GM13976 (cell line): ENCODE results near the gene OR14J1.

Source experiments
- DNase-seq: peaks from one replicate; pipeline ENCODE4 v3.0.0; 2012; ENCODE audit warnings: low spot score
- in situ Hi-C: fragments of 300-500 bp; cut with MboI; formaldehyde crosslinking; loops from one replicate; pipeline ENCODE4 v1.12.0; 2022; ENCODE audit warnings: low sequenced_read_pairs, mixed read lengths, inconsistent platforms; ENCODE audit not compliant: unreplicated experiment
- TF ChIP-seq, protein P1 (sequence below): IDR thresholded peaks from 2 replicates; pipeline ENCODE4 v1.5.1; 2012; ENCODE audit warnings: borderline replicate concordance, mild to moderate bottlenecking; ENCODE audit not compliant: insufficient read depth; ENCODE audit errors: extremely low read depth, missing control alignments, control extremely low read depth

The OR14J1 gene

DNA sequence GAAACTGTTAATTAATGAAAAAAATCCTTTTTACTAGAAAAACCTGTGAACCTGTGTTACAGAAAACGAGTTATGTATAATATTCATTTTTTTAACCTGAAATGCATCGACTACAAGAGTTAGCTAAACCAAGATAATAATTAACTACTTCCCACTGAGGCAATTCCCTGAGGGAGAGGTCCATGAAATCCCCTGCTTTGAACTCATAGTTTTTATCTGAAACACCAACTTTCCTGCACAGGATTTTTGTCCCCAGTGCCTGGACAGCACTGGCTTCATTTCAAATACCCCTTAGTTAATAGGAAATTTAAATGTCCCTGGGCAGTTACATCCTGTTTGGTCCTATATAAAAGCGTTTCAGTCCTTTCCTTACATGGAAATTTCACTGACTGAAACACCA lies at the start of gene OR14J1:
TSS of gene OR14J1 (plus strand) at position 386 of the 400 bp plus-strand sequence. CDS start 4,989 bp downstream, outside the sequence.
- DNase-seq, result no peak
- in situ Hi-C loops, result no loop called here
- TF ChIP-seq, protein P1, sequence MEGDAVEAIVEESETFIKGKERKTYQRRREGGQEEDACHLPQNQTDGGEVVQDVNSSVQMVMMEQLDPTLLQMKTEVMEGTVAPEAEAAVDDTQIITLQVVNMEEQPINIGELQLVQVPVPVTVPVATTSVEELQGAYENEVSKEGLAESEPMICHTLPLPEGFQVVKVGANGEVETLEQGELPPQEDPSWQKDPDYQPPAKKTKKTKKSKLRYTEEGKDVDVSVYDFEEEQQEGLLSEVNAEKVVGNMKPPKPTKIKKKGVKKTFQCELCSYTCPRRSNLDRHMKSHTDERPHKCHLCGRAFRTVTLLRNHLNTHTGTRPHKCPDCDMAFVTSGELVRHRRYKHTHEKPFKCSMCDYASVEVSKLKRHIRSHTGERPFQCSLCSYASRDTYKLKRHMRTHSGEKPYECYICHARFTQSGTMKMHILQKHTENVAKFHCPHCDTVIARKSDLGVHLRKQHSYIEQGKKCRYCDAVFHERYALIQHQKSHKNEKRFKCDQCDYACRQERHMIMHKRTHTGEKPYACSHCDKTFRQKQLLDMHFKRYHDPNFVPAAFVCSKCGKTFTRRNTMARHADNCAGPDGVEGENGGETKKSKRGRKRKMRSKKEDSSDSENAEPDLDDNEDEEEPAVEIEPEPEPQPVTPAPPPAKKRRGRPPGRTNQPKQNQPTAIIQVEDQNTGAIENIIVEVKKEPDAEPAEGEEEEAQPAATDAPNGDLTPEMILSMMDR, result no peak

- no peak for DNase-seq
- TF ChIP-seq, protein P1, result no peak
- in situ Hi-C loops, result no loop called here
Measured at GRCh38 chr6:29251736-29252135, 49.8 kb upstream of the OR14J1 start.

- in situ Hi-C loops, result no loop called here
- TF ChIP-seq, protein P1, result no peak
- DNase-seq, result no peak
Measured at GRCh38 chr6:29255530-29255929, 46.0 kb upstream of the OR14J1 start.

- DNase-seq, result no peak
- TF ChIP-seq, protein P1, result no peak
- in situ Hi-C loops, result no loop called here
Measured at GRCh38 chr6:29259721-29260120, 41.8 kb upstream of the OR14J1 start.

DNA sequence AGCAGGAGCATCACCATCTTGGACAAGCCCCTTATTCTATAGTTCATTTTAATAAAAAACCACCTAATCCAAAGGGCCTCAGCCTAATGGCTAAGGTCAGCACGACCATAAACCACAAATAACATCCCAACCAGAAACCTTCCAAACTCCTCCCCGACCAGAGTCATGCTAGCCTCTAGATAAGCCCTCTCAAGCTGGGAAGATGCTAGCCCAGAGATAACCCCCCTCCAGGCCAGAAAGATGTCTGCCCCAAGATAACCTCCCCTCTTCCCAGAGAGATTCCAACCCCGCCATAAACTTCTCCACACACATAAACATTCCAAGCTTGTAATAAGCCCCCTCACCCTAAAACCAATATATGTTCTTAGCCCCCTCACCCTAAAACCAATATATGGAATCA lies 38.5 kb upstream of the OR14J1 start:
- TF ChIP-seq, protein P1, result no peak
- DNase-seq, result no peak
- in situ Hi-C loops, result no loop called here

GRCh38 chr6:29294499-29294914 lies 7.0 kb upstream of the OR14J1 start:
- DNase-seq, result no peak

More at GRCh38 chr6:29294499-29294914, 7.0 kb upstream of the OR14J1 start:
- in situ Hi-C loops, result no loop called here
- TF ChIP-seq, protein P1, result no peak
